Hippocampal formation (tissue), 2 donors: ENCODE measurements around the gene LGMN.

ENCODE experiments used
- DNase-seq, 2 donors: peaks; one replicate each; lab custom pipeline; 2025; lab: John Stamatoyannopoulos, UW

The LGMN gene

GRCh38 chr14:92726135-92726932, 22.1 kb downstream of the LGMN start:
- DNase-seq = no peak

- no peak for DNase-seq
Measured at GRCh38 chr14:92724516-92725340, 23.7 kb downstream of the LGMN start.

GRCh38 chr14:92719890-92720323, 28.5 kb downstream of the LGMN start:
- DNase-seq = no peak

GRCh38 chr14:92719421-92719820, 29.0 kb downstream of the LGMN start:
- no peak for DNase-seq

DNA sequence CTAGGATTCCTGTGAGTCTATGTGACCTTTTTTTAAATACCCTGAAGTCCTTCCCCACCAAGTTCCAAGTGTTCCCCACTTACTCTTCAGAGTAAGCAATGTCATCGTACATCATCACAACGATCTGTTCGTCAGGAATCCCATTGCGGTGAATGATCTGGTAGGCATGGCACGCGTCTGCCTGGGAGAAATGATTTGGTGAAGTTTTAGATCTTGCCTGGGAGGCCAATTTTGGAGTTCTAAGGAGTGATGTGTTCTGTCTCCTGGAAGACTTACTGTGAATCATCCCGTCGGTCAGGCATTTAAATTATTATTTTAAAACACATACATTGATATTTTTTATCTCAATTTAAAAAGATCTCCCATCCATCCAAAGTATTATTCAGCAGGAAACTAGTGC, 29.8 kb downstream of the LGMN start:
- DNase-seq = no peak

GRCh38 chr14:92717571-92718042, 30.8 kb downstream of the LGMN start:
- DNase-seq = no peak

- DNase-seq = no peak
Measured at GRCh38 chr14:92716131-92716530, 32.3 kb downstream of the LGMN start.

DNA sequence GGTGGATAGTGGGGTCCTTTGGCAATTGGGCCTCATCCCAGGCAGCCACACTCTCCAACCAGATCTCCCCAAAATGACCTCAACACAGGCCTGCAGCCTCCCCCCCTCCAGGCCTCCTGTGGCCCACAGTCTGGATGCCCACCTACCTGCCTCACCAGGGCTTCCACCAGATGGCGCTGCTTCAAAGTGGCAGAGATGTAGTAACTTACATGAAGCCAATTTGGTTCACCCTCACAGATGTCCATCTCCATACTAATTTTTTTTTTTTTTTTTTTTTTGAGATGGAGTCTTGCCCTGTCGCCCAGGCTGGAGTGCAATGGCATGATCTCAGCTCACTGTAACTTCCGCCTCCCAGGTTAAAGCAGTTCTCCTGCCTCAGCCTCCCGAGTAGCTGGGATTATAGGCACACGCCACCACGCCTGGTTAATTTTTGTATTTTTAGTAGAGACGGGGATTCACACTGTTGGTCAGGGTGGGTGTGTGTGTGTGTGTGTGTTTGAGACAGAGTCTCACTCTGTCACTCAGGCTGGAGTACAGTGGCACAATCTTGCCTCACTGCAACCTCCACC, 33.6 kb downstream of the LGMN start:
- DNase-seq = peak in 1 of 2 donors; percentile 35

GRCh38 chr14:92712654-92713051, 35.8 kb downstream of the LGMN start:
- peak in 1 of 2 donors; percentile 14 for DNase-seq

DNA sequence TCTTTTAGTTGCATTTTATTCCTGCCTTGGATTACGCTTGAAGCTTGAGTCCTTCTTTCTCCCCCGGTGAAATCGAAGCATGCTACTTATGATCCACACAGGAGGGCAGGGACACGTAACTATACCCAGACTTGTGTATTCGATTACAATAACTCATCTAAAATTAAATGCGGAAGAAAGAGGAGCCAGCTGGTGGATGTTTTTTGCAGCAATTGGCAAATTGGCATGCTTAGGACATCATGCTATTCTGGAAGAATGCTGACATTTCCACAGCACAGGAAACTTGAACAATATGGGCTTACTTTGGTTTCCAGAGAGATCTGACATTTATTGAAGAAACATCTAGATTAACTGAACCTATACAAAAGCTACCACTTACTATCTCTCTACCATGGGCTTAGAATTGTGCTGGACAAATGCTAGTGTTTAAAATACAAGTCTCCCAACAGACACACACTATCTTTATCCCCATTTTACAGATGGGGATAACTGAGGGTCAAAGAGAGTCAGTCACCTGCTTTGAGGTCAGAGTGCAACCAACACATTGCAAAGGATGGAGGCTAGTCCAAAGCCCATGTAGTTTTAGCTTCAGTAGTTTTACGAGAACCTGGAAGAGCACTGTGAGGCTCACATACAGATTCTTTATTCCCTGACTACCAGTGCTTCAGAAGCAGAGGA, 36.3 kb downstream of the LGMN start:
- no peak for DNase-seq

DNA sequence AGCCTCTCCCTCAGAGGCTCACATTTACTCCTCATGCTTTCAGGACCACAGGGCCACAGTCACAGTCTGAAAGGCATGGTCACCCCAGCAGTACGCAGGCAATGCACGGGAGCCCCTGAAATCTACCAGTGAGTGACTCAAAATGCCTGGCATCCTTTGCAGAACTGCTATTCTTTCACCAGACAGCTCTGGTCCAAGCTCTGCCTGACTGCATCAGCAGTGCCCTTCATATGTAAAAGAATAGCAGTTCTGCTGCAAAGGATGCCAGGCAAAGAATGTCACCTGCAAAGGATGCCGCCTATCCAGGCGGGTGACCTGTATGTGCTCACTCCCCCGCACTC, 38.5 kb downstream of the LGMN start:
- no peak for DNase-seq

GRCh38 chr14:92709340-92710000, 39.0 kb downstream of the LGMN start:
- no peak for DNase-seq

GRCh38 chr14:92706386-92706785, 42.0 kb downstream of the LGMN start:
- DNase-seq = no peak

GRCh38 chr14:92704821-92705220, 43.6 kb downstream of the LGMN start:
- no peak for DNase-seq

DNA sequence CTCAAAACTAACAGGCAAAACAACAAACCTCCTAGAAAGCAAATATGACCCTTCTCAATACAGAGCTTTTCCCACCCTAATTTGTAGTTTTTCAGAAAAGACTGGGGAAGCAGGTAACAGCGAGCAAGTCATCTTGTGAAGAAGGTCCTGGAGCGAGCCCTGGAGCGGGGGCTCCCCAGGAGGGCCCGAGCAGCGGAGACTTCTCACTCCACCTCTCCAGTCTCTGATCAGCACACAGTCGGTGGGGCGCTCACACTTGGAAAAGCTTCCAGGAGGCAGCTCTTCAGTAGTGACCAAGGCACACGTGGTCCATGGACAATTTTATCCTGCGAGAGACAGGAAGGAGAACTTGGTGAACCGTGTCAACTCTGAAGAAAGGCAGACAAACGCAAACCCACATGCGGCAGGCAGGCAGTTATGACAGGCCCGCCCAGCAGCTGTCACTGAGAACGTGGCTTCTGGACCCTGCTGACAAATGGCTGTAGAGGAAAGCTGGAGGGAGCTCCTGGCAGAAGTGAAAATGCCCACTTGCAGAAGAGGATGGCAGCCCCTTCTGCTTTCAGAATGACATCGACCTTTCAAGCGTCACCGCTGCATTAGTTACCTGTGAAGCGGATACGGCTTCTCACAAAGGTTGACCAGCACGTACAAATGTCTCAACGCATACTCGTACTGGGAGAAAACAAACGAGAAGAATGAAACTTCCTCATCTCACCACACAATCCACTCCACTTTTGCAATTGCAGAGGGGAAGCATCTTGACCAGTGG, 44.2 kb downstream of the LGMN start:
- DNase-seq = no peak

DNA sequence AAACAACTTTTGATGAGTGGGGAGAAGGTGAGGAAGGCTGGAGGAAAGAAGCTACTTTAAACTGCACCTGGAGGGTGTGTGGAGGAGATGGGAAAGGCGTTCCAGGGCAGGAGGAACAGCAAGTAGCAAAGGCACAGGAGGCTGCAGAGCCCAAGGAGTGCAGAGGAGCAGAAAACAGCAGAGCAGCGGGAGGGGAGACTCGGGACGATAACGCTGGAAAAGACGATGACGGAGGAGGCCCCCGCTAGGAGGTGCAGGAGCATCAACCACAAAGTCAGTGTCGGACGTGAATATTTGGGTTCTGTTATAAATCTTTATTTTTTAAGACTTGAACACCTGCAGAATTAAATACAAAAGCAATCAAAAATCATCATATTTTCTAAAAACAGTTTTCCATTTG, 44.9 kb downstream of the LGMN start:
- DNase-seq = no peak

DNA sequence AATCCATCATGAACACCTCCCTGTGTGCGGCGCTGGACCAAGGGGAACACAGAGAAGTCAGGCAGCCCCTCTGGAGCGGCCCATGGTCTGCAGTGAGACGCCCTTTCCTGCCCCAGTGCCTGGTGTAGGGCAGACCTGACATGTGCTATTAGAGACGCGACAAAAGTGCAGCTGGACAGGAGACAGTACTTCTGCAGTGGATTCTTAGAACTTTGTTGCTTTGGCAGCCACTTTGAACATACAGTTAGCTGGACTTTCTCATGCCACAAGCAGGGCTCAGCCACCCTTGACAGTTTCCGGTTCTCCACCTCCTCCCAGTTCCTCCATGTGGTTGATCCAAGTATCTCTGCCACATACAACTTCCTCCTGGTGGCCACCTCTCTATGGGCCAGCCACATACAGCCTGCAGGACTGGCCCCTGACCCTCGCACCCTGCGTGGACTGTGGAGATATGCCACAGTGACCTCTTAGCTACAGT, 45.9 kb downstream of the LGMN start:
- DNase-seq = no peak

GRCh38 chr14:92701826-92702225, 46.6 kb downstream of the LGMN start:
- DNase-seq = no peak

DNA sequence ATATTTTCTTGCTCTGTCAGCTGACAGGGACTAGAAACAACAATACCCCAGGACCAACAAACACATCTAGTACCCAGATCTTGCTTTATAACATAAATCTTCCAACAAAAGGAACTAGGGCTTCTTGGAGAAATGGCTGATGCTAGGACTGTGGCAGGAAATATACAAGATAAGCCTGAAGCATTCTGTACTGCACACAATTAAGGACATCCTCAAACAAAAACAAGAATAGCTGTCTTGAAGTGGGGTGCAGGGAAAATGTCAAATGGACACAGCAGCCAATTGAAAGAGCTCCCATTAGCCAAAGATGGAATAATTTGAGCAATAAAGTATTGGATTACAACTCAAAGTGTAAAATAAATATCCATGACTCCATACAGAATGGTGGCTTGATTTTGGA, 50.0 kb downstream of the LGMN start:
- no peak for DNase-seq

DNA sequence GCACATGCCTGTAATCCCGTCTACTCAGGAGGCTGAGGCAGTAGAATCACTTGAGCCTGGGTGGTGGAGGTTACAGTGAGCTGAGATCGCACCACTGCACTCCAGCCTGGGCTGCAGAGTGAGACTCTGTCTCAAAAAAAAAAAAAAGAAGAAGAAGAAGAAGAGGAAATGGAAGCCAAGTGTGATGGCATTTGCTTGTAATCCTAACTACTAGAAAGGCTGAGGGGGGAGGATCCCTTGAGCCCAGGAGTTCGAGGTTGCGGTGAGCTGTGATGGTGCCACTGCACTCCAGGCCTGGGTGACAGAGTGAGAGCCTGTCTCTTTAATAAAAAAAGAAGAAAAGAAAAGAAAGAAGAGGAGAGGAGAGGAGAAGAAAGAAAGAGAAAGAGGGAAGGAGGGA, 52.1 kb downstream of the LGMN start:
- no peak for DNase-seq

DNA sequence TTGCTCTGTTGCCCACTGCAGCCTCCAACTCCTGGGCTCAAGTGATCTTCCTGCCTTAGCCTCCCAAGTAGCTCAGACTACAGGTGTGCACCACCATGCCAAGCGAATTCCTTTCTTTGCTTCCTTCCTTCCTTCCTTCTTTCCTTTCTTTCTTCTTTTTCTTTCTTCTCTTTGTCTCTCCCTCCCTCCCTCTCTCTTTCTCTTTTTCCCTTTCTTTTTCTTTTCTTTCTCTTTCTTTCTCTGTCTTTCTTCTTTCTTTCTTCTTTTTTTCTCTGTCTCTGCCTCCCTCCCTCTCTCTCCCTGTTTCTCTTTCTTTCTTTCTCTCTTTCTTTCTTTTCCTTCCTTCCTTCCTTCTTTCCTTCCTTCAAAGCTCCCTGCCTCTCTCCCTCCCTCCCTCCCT, 52.9 kb downstream of the LGMN start:
- DNase-seq = no peak
